GM10266 (cell line): ENCODE results near the gene CLDN6.

Experiments used
- DNase-seq: peaks from one replicate; pipeline ENCODE4 v3.0.0; 2012; ENCODE audit errors: extremely low spot score
- TF ChIP-seq, protein P1 (sequence below): IDR thresholded peaks from 2 replicates; pipeline ENCODE4 v1.5.1; 2012; ENCODE audit warnings: mild to moderate bottlenecking, low read depth; ENCODE audit not compliant: control insufficient read depth, insufficient read depth; ENCODE audit errors: missing control alignments

The CLDN6 gene

GRCh38 chr16:3026003-3026378 is 8.0 kb upstream of the CLDN6 start:
- DNase-seq = no peak
- TF ChIP-seq, protein P1, sequence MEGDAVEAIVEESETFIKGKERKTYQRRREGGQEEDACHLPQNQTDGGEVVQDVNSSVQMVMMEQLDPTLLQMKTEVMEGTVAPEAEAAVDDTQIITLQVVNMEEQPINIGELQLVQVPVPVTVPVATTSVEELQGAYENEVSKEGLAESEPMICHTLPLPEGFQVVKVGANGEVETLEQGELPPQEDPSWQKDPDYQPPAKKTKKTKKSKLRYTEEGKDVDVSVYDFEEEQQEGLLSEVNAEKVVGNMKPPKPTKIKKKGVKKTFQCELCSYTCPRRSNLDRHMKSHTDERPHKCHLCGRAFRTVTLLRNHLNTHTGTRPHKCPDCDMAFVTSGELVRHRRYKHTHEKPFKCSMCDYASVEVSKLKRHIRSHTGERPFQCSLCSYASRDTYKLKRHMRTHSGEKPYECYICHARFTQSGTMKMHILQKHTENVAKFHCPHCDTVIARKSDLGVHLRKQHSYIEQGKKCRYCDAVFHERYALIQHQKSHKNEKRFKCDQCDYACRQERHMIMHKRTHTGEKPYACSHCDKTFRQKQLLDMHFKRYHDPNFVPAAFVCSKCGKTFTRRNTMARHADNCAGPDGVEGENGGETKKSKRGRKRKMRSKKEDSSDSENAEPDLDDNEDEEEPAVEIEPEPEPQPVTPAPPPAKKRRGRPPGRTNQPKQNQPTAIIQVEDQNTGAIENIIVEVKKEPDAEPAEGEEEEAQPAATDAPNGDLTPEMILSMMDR = no peak

DNA sequence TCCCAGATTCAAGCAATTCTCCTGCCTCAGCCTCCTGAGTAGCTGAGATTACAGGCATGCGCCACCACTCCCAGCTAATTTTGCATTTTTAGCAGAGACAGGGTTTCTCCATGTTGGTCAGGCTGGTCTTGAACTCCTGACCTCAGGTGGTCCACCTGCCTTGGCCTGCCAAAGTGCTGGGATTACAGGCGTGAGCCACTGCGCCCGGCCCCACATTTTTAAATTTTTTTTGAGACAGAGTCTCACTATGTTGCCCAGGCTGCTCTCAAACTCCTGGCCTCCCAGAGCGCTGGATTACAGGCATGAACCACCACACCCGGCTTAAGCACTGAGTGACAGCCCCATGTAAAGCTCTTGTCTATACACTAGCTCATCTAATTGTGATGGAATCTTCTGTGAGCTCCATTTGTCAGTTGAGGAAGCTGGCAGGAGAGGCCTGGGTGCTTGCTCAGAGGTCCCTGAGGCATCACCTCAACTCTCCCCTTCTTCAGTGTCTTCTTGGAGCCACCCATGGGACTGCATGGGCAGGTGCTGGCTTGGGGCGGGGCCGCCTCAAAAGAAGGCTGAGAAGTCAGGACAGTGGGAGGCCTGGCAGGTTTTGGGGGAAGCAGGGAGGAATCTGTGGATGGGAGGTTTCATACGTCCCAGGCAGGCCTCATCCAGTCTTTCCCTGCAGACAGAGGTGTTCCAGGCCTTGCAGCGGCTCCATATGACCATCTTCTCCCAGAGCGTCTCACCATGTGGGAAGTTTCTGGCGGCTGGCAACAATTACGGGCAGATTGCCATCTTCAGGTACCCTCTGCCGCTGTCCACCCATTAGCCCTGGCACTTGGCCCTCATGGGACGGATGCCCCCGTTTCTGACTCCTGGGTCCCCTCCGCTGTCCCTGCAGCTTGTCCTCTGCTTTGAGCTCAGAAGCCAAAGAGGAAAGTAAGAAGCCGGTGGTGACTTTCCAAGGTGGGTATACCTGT is 7.3 kb upstream of the CLDN6 start:
- no peak for DNase-seq
- TF ChIP-seq, protein P1 = no peak

DNA sequence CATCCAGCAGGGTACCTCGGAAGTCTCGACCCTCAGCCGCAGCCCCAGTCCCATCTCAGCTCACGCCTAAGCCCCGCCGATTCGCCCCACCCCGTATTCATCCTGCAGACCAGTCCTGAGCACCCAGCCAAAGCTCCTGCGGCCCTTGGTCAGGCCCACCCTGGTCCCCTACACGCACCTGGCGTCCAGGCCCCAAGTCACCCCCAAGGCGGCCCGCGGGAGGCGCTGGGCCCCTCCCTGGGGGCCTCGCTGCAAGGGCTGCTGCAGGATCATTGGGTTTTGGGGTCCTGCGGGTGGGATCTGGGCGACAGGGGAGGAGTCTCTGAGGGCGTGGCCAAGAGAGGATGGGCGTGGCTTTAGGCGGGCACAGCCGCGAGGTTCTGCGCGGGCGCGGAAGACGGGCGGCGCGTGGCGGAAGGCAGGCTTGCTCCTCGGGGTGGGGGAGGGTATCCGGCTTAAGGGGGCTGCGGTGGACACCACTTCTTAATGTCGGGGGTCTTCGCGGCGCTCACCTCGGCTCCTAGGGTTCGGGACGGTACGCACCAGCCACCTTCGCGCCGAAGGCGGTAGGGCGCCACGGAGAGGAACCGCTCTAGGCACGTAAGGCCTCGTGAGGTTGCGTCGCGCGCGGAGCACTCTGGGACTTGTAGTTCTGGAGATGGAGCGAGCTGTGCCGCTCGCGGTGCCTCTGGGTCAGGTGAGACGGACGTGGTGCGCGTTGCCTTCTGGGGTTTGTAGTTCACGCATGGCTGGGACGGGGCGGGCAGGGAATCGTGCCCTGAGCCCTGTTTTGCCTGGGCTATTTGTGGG is 5.9 kb upstream of the CLDN6 start, which contains the start of the genes HCFC1R1 and THOC6:
Gene HCFC1R1, minus strand, starts transcription at position 274 of the 810 bp plus-strand sequence. Its CDS starts 1 bp downstream, at position 273.
Gene THOC6, plus strand, starts transcription at position 367 of the 810 bp plus-strand sequence. Its CDS starts 292 bp downstream, at position 659.
- TF ChIP-seq, protein P1 = no peak
- peak; percentile 95 for DNase-seq

DNA sequence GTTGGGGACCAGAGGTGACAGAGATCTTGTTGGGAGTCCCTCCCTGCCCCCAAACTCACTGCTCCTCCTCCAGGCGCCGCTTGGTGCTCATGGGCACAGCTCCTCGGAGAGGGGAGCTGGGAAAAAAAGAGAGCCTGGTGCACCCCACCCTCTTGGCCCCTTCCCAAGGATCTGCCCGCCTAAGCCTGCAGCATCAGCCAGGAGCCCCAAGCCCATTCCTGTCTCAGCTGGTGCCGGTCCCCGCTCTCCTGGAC is 5.4 kb upstream of the CLDN6 start:
- no peak for DNase-seq
- TF ChIP-seq, protein P1 = no peak

GRCh38 chr16:3022684-3023414 is 4.9 kb upstream of the CLDN6 start:
- no peak for DNase-seq
- TF ChIP-seq, protein P1 = no peak

DNA sequence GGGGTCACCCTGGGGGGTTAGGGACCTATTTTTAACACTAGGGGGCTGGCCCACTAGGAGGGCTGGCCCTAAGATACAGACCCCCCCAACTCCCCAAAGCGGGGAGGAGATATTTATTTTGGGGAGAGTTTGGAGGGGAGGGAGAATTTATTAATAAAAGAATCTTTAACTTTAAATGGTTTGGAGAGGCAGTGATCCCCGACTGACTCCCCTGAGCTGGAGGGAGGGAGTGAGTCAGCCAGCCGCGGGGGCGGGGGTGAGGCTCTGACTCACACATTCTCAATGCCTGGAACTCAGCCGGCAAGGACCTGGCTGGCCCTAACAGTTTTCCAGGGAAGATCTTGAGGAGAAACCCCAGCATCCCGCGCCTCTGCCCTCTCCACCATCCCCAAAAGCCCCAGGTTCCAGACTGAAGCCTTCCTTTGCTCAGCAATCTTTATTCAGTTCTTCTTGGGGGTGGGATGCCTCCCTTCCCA is 4.3 kb upstream of the CLDN6 start:
- TF ChIP-seq, protein P1 = no peak
- peak; percentile 79 for DNase-seq
